GM18505 (cell line): ENCODE results near the gene TPM1.
"Not testable (repeated sequence)": the region's sequence is repeated elsewhere in the genome, so short reads cannot be mapped to it uniquely, and the experiment has no call there.

Experiments
- ATAC-seq: cut with Tn5 transposase; IDR thresholded peaks from one replicate; pipeline ENCODE4 v1.9.1; 2021; ENCODE audit not compliant: unreplicated experiment
- POLR2A ChIP-seq: IDR thresholded peaks from 4 replicates; pipeline ENCODE4 v1.6.1; 2011; ENCODE audit warnings: borderline replicate concordance; ENCODE audit not compliant: insufficient read depth, insufficient read length; ENCODE audit errors: extremely low read depth

TPM1 gene

DNA sequence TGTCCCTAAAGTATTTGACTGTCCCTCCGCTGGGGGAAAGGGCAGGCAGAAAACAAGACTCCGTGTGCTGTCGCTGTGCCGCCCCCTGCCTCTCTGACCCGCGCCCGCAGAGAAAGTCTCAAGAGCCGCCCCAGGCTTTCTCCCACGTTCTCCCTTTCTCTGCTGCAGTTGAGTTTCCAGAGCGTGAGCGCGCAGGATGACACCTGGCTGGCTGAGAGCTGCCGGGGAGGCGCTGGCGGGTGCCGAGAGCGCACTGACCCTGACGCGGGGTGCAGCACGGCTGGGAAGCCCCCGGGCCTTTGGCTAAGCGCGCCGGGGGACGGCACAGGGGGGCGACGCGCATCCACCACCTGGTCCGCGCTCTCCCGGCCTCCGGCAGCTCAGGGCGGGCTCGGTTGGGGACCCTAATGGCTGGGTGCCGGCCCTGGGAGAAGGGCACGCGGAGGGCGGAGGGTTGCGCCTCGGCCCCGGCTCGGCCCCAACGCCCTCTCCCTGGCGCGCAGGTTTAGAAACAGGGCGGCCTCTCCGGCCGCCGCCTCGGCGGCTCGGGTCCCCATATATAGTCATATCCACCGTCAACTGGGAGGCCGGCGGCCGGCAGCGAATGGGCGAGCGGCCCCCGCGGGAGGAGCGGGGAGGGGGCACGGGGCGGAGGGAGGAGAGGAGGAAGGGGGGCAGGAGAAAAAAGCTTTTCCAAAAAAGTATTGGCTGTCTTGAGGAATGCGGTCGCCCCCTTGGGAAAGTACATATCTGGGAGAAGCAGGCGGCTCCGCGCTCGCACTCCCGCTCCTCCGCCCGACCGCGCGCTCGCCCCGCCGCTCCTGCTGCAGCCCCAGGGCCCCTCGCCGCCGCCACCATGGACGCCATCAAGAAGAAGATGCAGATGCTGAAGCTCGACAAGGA is at the start of gene TPM1:
TPM1 (plus strand) TSS at position 774 of the 903 bp plus-strand sequence; CDS start at position 857, 83 bp downstream.
- no peak for TF ChIP-seq POLR2A
- ATAC-seq: no peak

DNA sequence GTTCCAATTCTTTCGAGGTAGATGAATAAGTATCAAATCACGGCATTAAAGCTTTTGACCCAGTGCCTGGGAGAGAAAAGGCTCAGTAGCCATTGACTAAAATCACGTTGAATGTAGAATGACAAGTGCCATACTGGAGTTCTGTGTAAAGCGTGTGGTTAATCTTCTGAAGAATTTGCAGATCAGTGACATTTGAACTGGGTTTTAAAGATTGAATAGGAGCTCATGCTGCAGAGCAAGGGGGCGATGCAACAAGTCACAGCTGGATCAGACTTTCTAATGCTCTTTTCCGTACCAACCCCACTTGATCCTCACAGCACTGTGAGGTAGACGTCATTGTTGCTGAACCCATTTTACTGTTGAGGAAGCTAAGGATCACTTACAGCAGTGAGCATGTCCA is 49.5 kb upstream of the TPM1 start:
- ATAC-seq: no peak
- TF ChIP-seq POLR2A: no peak

DNA sequence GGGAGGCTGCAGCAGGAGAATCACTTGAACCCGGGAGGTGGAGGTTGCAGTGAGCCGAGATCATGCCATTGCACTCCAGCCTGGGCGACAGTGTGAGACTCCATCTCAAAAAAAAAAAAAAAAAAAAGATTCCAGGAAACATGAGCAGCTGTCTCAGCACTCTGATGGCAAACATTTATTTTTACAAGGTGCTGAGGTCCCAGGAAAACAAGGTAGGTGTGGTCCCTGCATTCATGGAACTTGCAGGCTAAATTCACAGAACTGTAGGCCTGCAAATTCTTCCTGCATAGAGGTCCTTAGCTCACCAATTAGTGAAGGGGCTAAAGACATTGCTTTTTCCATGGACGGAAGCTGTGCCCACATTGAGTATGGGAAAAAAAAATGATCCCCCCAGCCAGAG is 48.9 kb upstream of the TPM1 start:
- not testable (repeated sequence) for ATAC-seq

DNA sequence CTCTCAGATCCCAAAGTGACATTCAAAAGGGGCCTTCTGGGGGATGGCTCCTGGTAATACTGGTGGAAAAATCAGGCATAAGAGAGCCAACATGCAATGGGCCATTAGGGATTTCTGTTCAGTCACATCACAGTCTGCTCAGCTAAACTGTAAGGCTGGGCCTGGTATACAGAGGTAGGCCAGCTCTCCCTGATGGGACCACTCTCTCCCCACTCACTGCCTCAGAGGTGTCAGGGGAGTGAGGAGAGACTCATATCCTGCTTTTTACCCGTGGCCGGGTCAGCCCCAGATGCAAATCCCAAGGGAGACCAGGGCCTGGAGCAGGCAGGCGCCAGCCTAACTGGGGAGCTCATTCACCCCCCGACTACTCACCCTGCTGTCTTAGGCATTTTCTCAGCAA is 48.1 kb upstream of the TPM1 start:
- TF ChIP-seq POLR2A: no peak
- no peak for ATAC-seq

DNA sequence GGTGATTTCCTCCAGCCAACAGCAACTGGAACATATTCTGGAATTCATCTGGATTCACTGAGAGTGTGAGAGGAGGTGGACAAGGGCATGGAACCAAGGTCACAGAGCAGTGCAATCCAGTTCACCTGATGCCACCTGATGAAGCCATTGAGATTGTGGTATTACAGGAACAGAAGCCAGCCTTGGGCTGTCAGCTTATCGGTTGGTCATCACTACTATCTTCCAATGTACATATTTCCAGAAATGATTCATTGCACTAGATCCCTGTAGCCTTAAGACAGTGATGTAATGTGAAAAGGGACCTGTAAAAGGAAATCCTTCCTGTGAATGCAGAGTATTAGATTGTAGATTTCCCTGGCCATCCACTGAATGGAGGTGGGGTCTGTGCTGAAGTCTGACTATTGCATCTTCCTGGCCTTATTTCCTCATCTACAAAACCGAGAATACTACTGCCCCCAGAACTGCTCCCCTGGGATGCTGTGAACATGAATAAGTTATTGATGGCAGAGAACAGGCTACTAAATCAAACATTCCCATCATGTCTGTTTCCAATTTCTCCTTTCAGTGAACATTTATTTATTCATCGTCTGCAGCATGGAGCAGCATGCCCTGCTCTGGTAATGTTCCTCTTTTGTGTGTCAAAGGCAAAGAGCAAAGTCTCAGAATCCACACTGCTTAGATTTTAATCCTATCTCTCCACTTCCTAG is 47.4 kb upstream of the TPM1 start:
- no peak for TF ChIP-seq POLR2A
- ATAC-seq: no peak

DNA sequence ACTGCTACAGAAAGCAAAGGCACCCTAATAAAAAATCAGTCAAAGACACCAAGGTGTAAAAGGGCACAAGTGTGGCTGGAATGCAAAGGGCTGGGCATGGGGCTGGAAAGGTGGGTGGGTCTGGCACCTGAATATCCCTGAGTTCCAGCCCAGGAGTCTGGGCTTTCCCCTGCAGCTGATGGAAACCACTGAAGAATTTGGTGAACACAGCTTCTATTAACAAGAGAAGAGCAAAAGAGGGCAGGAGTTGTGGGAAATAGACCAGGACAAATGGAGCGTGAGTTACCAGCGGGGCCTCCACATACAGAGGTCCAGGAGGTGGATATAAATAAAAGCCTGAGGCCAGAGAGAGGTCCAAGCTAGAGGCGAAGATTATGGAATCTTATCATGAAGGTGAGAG is 45.1 kb upstream of the TPM1 start:
- no peak for ATAC-seq
- TF ChIP-seq POLR2A: no peak

DNA sequence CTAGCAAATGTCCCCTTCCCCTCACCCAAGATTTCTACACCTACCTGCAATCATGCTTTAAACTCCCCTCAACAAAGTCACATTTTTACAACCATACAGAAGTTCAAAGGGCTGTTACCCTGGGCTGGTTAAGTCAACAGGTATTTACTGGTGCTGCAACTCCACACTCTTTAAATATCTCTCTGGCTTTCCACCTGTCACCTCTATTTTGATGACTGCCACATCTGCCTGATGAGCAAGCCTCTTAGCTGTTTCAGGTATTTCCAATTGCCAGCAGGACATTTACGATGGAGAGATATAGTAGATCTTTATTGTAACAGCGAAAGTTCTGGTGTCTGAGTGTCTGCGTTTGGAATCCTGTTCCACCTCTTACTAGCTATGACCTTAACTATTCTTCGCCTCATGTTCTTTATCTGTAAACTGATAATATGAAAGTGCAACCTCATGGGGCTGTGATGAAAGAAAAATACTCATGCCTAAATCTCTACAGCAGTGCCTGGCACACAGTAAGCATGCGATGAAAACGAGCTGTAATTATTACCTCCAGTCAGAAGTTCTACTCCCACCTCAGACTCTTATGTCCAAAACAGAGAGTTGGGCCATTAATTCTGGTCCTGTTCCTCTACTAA is 44.2 kb upstream of the TPM1 start:
- no peak for ATAC-seq
- TF ChIP-seq POLR2A: no peak

DNA sequence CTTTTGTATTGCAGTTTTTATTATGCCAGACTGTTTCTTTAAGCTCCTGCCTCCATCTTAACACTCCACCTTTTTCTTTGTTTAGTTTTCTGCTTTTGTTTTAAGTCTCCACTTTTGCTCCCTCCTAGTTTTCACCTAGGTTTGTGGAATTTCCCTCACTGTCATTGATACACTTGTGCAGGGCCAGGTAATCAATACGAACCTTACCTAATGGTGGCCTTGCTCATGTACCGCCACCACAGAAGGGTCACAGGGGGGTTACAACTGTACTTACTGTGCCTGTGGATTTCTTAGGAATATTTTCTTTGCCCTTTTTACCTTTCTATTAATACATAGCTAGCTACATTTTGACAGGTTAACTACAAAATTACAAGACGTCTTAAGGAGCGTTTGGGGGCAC is 43.4 kb upstream of the TPM1 start:
- no peak for TF ChIP-seq POLR2A
- no peak for ATAC-seq

DNA sequence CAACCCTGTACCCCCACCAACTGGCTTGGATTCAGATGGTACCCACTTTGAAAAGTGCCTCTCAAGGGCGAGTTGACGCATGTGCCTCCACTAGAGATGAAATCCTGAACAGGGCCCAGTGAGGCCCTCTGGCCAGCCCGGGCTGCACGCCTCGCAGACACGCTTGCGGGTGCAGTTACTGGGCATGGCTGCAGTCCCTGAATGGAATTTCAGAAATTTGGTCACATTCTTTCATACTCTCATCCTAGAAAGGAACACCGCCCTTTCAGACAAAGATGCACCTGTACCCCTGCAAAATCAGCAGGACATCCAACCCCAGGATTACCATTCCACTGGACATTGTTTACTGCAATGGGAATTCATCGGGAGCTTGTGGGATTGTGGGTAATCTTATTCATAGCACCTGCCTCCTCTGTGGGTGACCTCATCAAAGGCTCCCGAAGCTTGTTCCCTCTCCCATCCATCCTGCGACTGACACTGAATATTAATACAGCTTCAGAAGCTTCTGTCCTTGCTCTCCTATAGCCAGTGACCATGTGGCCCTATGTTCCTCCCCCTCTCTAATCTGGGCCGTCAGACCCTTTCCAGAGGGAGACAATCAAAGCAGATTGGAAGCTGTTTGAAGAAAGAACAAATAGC is 42.5 kb upstream of the TPM1 start:
- no peak for ATAC-seq
- TF ChIP-seq POLR2A: no peak

DNA sequence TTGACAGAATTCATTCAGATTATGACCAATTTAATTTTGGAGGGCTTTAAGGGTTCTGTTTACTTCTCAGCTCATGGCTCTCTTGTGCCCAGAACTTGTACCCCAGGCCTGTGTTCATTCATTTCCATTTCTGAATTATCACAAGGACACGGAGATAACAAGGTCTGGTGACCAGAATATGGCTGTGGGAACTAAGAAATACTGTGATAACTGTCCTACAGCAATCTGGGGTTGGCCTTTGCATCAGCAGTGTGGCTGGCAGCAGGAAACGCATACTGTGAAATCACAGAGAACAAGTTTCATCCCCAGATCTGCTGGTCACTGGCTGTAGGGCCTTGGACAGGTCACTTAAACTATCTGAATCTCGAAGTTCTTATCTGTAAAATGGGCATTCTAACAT is 41.8 kb upstream of the TPM1 start:
- ATAC-seq: no peak
- TF ChIP-seq POLR2A: no peak

DNA sequence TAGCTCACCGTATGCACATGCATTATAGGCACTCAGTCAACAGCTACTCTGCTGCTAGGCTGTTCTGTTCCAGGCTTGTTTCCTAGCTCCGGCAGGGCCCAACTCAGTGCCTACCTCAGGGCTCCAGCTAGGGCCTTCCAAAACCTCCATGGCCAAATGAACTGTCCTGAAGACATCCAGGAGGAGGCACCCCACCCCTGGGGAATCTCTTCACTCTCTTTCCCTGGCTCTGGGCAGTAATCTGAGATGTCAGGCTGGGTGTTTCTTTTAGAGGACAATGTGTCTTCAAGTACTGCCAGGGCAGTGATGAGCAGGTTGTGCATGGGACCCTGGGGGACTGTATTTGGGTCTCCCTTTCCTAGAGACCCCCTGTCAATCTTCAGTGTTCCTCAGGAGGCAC is 38.3 kb upstream of the TPM1 start:
- no peak for TF ChIP-seq POLR2A
- ATAC-seq: no peak

DNA sequence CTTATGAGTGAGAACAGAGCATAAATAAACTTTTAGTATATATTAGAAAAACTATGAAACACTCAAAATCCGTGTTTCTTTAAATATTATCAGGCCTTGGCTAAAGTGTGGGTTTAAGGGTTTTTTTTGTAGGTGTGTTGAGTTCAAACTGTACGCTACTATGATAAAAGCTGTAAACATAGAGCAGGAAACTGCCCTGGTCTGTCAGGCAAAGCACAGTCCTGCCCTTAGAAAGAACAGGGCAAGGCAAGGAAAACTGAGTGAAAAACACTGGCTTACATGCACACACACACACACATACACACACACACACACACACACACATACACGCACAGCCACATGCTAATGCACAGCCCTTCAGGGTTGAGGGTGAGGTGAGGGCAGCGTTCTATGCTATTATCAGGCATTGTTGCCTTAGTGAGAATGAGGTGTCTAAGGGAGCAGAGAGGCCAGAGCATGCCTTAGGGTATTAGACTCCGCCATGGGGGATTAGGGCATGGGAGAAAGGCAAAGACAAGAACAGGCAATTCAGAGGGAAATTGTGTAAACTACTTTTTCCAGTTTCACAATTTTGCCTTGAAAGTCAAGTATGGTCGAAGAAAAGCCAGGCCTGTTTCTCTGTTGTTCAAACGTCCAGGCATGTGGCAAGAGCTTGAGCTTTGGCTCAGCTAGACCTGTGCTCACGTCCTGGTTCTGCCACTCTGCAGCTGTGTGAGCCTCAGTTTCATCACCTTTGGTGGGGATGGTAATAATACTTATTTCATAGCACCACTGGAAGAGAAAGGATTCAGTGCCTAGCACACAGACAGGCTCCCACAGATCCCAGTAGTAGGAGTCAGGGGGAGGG is 36.3 kb upstream of the TPM1 start:
- TF ChIP-seq POLR2A: no peak
- ATAC-seq: no peak

DNA sequence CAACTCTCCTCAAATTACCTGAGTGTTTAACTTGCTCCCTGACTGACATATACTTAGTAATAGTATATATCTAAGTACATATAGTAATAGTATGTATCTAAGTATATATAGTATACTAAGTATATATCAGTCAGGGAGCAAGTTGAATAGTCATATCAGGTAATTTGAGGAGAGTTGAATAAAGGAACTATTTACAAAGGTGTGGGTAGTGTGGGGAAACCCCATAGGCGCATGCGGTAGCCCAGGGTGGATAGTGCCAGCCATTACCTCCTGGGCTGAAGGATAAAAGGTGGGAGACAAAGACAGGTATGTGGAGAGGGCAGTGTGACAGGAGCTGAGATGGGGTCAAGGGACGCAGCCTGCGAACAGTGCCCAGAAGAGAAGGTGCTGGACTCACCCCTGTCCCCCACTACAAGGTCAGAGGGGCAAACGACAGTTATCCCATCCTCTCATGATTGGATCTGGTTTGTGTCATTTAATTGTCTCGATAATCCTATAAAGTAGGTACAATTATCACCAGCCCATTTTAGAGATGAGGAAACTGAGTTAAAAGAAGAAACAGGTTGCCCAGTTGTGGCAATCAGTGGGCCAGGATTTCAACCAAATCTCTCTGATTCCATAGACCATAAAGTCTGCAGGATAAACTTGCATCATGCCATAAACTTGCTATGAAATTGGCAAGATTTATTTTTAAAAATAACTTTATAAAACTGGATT is 34.1 kb upstream of the TPM1 start:
- no peak for ATAC-seq
- no peak for TF ChIP-seq POLR2A

DNA sequence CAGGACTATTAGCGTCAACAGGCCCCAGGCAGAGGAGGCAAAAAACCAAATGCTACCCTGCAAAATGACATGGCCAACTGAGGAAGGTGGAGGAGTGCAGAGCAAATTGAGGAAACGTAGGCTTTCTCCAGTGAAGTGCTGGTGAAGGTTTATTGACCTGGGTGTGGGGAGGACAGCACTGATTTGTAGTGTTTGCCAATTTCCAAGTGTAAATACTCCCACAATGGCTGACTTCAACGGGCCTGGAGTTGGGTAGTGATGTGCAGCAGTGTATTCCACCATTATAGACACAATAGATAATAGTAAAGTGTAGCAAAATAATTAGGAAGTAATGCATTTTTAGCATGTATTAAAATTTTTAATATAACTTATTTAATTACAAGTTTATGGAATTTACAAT is 32.2 kb upstream of the TPM1 start:
- TF ChIP-seq POLR2A: no peak
- no peak for ATAC-seq
